ENCODE data around the gene MYRIP.
"Not testable (repeated sequence)": the region's sequence is repeated elsewhere in the genome, so short reads cannot be mapped to it uniquely, and the experiment has no call there.

Gene MYRIP

DNA sequence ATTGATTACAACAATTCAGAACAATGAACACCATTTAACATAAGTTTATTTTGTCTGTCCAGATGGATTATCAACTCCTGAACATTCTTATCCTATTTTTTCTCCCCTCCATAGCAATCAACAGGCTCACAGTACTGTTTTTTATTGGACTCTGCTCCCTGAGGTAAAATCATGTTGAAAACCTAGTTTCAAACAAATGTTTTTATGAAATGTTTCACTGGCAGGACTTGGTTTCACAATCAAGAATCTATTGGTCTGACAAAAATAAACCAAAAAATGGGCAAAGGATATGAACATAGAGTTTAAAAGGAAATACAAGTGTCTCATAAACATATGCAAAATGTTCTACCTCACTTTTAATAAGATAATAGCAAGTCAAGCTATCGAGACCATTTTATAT is 2.6 kb upstream of the MYRIP start:
- no peak for DNase-seq (ENCODE audit: low spot score)

- DNase-seq (ENCODE audit: low spot score), result no peak
Measured at GRCh38 chr3:39808467-39809180, 785 bp upstream of the MYRIP start.

DNA sequence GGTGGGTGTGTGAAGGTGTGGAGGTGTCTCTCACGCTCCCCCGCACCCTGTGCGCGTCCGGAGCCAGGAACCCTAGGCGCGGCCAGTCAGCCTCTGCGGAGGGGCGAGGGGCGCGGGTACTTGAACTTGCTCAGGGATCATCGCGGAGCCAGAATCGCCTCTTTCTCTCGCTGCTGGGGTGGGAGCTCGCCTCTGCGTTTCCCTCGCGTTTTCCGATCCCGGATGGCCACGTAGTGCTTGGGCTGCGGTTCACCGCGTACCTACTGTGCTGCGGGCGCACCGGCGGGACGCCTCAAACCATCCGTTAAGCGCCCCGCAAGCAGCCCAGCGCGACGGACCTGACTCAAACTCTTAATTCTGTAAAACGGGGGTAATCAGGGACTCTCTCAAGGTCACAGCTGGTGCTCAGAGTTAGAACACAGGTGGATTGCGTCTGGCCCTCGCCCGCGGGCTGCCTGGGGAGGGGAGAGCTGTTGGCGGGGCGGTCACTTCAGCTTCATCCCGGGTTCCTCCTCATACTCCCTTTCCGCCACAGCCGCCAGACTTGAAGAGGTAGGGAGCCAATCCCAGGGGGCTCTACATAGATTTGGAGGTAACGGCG is 686 bp downstream of the MYRIP start:
- DNase-seq (ENCODE audit: low spot score), result no peak

GRCh38 chr3:39810647-39811161 is 1.3 kb downstream of the MYRIP start:
- DNase-seq (ENCODE audit: low spot score), result no peak

DNA sequence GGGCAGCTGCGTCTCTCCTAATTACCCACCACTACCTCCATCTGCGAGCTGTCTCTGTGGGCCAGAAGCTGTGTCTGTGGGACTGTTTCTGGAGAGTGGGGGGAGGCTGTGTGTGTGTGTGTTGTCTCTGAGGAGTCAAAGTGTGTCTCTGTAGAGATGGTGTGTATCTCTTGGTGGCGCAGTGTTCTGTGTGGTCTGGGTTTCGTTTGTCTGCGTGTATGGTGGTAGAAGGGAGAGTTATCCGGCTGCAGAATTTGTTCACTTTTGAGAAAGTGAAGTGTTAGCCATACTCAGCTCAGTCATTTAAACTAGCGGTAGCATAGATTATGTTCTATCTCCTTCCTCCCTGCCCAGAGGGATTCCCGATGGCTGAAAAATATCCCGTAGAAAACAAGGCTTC is 2.2 kb downstream of the MYRIP start:
- DNase-seq (ENCODE audit: low spot score), result no peak

DNA sequence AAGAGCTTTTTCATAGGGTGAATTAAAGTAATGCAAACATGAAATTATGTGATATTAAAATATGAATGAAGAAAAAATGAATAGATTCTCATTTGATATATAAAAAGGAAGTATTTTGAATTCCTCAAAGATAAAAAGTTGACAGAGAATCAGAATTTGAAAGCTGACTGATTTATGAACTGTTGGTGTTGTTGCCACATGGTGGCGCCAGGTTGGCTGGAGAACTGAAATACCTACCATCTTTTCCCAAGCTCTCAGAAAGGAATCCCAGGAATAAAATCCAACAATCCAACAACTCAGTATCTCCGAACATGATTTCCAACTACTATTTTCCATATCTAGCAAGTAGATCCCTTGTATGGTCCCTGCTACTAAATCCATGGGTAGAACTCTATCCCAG is 3.1 kb downstream of the MYRIP start:
- no peak for DNase-seq (ENCODE audit: low spot score)

DNA sequence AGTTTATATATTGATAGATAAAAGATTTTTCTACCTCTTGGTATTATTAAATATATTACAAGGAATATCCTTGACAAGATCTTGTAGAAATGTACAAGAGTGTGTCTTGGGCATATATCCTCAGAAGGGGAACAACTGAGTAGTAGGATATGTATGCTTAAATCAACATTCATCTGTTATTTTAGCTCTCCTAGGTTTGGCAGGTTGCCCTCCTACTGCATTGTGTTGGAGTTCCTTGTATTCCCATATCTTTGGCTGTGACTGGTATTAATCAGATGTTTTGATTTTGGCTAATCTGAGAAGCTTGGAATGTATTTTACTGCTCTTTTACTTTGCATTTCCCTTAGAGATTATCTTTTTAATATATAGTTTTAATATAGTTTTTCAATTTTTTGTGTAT is 4.6 kb downstream of the MYRIP start:
- DNase-seq (ENCODE audit: low spot score), result no peak

DNA sequence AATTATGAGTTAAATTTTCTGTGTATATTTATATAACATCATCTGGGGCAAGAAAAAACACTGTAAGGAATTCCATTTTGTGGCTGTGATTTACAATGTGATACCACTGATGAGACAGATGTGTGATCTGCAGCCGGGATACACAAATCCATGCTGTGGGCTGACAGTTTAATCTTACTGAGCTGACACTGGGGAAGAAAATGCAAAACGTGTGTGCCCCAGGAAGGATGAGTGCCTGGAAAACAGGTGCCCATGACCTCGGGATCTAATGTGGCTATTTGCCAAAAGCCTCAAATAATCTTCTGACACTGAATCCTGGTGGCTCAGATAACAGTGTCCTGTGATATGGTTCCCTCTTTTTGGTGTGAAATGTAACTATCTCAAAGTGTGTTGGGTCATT is 10.5 kb downstream of the MYRIP start:
- DNase-seq (ENCODE audit: low spot score), result no peak

GRCh38 chr3:39833764-39834163 is 24.4 kb downstream of the MYRIP start:
- DNase-seq (ENCODE audit: low spot score), result not testable (repeated sequence)

- no peak for DNase-seq (ENCODE audit: low spot score)
Measured at GRCh38 chr3:39839484-39839883, 30.1 kb downstream of the MYRIP start.

- DNase-seq (ENCODE audit: low spot score), result no peak
Measured at GRCh38 chr3:39843440-39843839, 34.0 kb downstream of the MYRIP start.

GRCh38 chr3:39848365-39848764 is 39.0 kb downstream of the MYRIP start:
- no peak for DNase-seq (ENCODE audit: low spot score)

DNA sequence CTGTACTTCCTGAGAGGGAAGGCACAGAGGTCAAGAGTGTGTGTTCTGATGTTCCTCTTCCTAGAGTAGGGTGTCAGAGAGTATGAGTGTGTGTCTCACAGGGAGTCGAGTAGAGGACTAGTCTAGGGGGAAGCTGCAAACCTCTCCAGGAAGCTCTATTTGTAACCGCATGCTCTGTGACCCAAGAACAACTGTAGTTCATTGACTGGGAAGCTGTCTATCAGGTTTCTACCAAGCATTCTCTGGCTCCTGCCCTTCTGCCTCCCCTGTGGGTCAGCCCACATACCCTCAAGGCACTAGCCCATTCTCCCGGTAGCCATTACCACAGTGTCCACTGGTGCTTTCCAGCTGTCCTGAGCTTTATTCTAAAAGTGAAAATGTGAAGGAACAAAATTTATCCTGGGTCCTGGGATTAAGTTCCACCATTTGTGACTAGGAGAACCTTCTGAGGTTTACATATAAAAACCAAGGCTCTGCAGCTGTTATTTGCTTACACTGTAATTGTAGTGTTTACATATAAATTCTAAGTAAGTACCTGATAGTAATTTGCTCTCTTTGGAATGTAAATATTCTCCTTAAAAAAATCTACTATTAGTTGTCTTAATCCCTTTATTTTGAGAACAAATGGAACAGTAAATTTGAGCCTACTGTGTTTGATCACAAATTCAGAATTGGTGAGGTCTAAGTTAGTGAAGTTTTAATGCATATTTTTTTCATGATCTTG is 40.7 kb downstream of the MYRIP start:
- no peak for DNase-seq (ENCODE audit: low spot score)

DNA sequence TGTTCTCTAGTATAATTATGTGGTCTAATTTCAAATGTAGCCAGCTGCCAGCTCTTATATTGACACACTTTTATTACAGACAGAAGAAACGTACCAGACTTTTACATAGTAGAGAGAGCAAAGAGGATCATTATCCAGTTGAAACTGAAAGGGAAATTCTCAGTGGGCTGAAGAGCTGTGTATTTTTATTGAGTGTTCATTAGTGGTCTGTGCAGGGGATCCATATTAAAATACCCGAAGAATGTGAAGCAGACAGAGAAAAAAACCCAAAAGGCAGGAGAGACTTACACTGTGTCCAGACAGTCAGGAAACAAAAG is 41.3 kb downstream of the MYRIP start:
- no peak for DNase-seq (ENCODE audit: low spot score)

- no peak for DNase-seq (ENCODE audit: low spot score)
Measured at GRCh38 chr3:39855517-39855916, 46.1 kb downstream of the MYRIP start.

- no peak for DNase-seq (ENCODE audit: low spot score)
Measured at GRCh38 chr3:39869890-39870289, 60.5 kb downstream of the MYRIP start.

- no peak for DNase-seq (ENCODE audit: low spot score)
Measured at GRCh38 chr3:39870706-39871105, 61.3 kb downstream of the MYRIP start.

GRCh38 chr3:39879581-39879980 is 70.2 kb downstream of the MYRIP start:
- no peak for DNase-seq (ENCODE audit: low spot score)

DNA sequence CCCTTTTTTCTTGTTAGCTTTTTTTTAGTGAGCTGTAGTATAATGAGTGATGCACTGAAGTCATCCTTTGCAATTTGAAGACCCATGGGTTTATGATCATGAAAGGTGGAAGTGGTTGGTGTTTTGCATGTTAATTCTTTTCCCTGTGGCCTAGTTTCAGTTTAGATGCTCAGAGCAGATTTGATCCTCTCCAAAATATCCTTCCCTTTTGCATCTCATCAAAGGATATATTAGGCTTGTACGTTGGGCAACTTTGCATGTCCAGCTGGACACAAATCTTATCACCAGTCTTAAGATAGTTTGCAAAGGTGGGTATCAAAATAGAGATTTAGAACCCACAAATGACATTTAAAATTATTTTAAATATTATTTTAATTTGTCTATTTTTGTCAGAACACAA is 72.7 kb downstream of the MYRIP start:
- no peak for DNase-seq (ENCODE audit: low spot score)

GRCh38 chr3:39892068-39892467 is 82.7 kb downstream of the MYRIP start:
- no peak for DNase-seq (ENCODE audit: low spot score)

DNA sequence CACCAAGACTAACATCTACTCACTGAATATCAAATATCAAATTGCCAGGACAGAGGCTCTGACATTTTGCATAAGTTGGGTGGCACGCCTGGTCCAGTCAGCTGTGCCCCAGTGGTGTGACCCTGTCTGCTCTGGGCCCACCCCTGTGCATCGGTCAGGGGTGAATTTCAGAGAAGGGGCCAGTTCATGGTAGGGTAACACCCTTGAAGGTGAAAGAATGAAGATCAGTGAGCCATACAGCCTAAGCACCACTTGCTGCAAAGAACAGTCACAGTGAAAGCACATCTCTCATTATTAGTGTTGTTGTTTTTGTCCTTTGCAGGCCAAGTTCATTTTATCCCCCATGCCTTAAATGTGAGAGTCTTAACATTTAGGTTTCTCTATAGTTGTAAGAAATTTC is 86.8 kb downstream of the MYRIP start:
- no peak for DNase-seq (ENCODE audit: low spot score)

DNA sequence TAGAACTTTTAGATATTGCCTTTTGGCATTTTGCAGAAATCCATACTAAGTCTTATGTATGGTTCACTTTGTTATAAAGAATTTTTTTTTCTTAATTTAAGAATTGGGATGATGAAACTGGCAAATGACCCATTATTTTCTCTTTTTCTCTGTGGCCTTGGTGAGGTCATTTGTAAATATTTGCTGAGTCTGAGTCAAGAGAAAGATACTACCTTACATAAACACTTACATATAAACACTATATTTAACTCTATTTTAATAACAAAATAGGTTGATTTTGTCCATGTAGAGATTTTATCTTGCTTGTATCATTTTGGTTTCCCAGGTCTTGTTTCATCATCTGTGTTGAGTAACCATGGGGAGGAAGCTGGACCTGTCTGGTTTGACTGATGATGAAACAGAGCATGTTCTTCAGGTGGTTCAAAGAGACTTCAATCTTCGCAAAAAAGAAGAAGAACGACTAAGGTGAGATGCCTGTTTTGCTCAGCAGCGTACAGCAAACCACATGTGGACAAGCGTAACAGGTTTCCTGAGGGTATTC is 91.1 kb downstream of the MYRIP start:
- DNase-seq (ENCODE audit: low spot score), result no peak

GRCh38 chr3:39903253-39903652 is 93.8 kb downstream of the MYRIP start:
- no peak for DNase-seq (ENCODE audit: low spot score)
